ENCODE data around the gene SIDT2.
"Not testable (repeated sequence)": the region's sequence is repeated elsewhere in the genome, so short reads cannot be mapped to it uniquely, and the experiment has no call there.

Gene SIDT2

GRCh38 chr11:117203069-117203407 is 24.5 kb downstream of the SIDT2 start:
- Histone ChIP-seq H3K4me3 (ENCODE audit: insufficient read depth, low read depth, low read length) (no peak overlapping the region), H3K9me3 (ENCODE audit: control insufficient read depth, low read length) (no peaks in the 10 kb centered on the region), H3K27ac (ENCODE audit: insufficient read depth, low read depth, low read length, poor library complexity, severe bottlenecking) (no peak overlapping the region), H3K27me3 (ENCODE audit: control insufficient read depth, insufficient read depth, low read length, poor library complexity, severe bottlenecking) (no peaks in the 10 kb centered on the region), H3K4me1 (ENCODE audit: control insufficient read depth, insufficient read depth, low read length) (peaks cover 36% of the 10 kb centered on the region), H3K36me3 (ENCODE audit: control insufficient read depth, insufficient read depth, low read length) (no peaks in the 10 kb centered on the region)
- WGBS, 2 experiments, result 96 to 97% methylated on average over 10 of the region's 10 CpGs

- Histone ChIP-seq H3K4me3 (ENCODE audit: insufficient read depth, low read depth, low read length) (no peak overlapping the region), H3K27me3 (ENCODE audit: control insufficient read depth, insufficient read depth, low read length, poor library complexity, severe bottlenecking) (no peaks in the 10 kb centered on the region), H3K9me3 (ENCODE audit: control insufficient read depth, low read length) (no peaks in the 10 kb centered on the region), H3K36me3 (ENCODE audit: control insufficient read depth, insufficient read depth, low read length) (no peaks in the 10 kb centered on the region), H3K27ac (ENCODE audit: insufficient read depth, low read depth, low read length, poor library complexity, severe bottlenecking) (no peak overlapping the region), H3K4me1 (ENCODE audit: control insufficient read depth, insufficient read depth, low read length) (peaks cover 21% of the 10 kb centered on the region)
- 94 to 95% methylated on average over 17 of the region's 17 CpGs for WGBS, 2 experiments
Observed at GRCh38 chr11:117204283-117205080, 25.9 kb downstream of the SIDT2 start.

DNA sequence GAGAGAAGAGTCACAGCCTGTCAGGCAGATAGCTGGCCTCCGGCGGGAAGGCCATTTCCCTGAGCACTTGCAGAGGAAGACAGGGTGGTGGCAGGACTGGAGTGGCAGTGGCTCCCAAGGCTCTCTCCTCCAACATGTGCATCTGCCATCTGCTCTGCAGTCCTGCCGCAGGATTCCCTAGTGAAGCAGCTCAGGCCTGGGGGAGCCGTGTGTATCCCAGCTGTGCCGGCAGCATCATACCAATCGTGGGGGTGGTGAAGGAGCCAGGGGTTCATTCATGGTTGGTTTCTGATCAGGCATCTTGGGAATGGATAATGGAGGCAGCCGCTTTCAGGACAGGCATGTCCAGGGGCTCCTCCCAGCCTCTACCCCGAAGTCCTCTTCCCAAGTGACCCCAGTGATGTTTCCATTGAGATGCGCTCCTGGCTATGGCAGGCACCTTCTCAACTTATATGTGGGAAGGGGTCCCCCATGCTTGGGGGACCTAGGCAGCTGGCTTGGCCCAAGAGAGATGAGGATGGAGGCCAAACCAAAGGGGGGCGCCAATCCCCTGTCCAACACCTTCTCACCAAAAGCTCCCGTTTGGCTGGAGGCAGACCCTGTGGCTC is 26.8 kb downstream of the SIDT2 start:
- 94 to 95% methylated on average over 9 to 11 of the region's 11 CpGs for WGBS, 2 experiments
- no peak overlapping the region for H3K27ac ChIP-seq (ENCODE audit: insufficient read depth, low read depth, low read length, poor library complexity, severe bottlenecking)

DNA sequence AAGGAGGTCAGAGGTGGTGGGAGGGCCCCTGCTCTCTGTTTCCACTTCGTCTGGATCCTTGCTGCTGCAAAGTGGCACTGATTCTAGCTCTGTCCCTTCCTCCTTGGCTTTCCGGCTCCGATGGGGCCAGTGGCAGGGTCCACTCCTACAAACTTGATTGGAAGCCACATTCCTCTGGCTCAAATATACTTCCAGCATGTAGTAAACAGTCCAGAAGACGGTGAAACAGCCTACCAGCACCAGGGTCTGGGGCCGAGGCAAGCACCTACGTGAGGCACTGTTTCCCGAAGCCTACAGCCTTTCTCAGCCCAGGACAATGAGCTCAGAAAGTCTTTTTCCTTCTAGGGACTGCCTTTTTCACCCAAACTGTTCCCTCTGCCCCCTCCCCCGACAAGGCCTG is 27.6 kb downstream of the SIDT2 start:
- H3K27ac ChIP-seq (ENCODE audit: insufficient read depth, low read depth, low read length, poor library complexity, severe bottlenecking); H3K9me3 ChIP-seq (ENCODE audit: control insufficient read depth, low read length); H3K4me3 ChIP-seq (ENCODE audit: insufficient read depth, low read depth, low read length); H3K4me1 ChIP-seq (ENCODE audit: control insufficient read depth, insufficient read depth, low read length); H3K36me3 ChIP-seq (ENCODE audit: control insufficient read depth, insufficient read depth, low read length); H3K27me3 ChIP-seq (ENCODE audit: control insufficient read depth, insufficient read depth, low read length, poor library complexity, severe bottlenecking): not testable (repeated sequence)
- 92 to 93% methylated on average over 7 of the region's 8 CpGs for WGBS, 2 experiments

More for the DNA sequence above, 26.8 kb downstream of the SIDT2 start:
- no peaks in the 10 kb centered on the region for H3K9me3 ChIP-seq (ENCODE audit: control insufficient read depth, low read length)
- H3K4me1 ChIP-seq (ENCODE audit: control insufficient read depth, insufficient read depth, low read length), result peaks cover 13% of the 10 kb centered on the region
- no peaks in the 10 kb centered on the region for H3K36me3 ChIP-seq (ENCODE audit: control insufficient read depth, insufficient read depth, low read length)
- H3K4me3 ChIP-seq (ENCODE audit: insufficient read depth, low read depth, low read length), result no peak overlapping the region
- no peaks in the 10 kb centered on the region for H3K27me3 ChIP-seq (ENCODE audit: control insufficient read depth, insufficient read depth, low read length, poor library complexity, severe bottlenecking)

DNA sequence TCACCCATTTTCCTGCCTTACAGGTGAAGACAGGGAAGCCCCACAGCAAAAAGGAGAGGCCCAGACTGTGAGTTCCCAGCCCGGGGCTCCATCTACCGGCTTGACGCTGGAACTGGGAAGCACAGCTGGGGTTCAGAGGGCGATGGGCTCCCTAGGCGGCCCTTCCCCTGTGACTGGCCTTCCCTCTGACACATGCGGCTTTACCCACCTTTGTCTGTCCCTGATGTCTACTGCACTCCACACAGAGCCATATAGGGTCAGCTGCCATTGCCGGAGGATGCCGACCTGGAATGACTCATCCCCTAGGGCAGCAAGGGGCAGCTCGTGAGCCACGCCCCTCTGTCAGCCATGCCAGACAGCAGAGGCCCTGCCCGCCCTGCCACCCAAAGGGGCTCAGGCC is 28.3 kb downstream of the SIDT2 start:
- H3K27ac ChIP-seq (ENCODE audit: insufficient read depth, low read depth, low read length, poor library complexity, severe bottlenecking); H3K4me3 ChIP-seq (ENCODE audit: insufficient read depth, low read depth, low read length); H3K9me3 ChIP-seq (ENCODE audit: control insufficient read depth, low read length); H3K27me3 ChIP-seq (ENCODE audit: control insufficient read depth, insufficient read depth, low read length, poor library complexity, severe bottlenecking); H3K36me3 ChIP-seq (ENCODE audit: control insufficient read depth, insufficient read depth, low read length); H3K4me1 ChIP-seq (ENCODE audit: control insufficient read depth, insufficient read depth, low read length): not testable (repeated sequence)
- 79 to 83% methylated on average over 5 of the region's 11 CpGs for WGBS, 2 experiments

GRCh38 chr11:117207481-117207880 is 28.9 kb downstream of the SIDT2 start:
- H3K27ac ChIP-seq (ENCODE audit: insufficient read depth, low read depth, low read length, poor library complexity, severe bottlenecking); H3K9me3 ChIP-seq (ENCODE audit: control insufficient read depth, low read length); H3K36me3 ChIP-seq (ENCODE audit: control insufficient read depth, insufficient read depth, low read length); H3K4me3 ChIP-seq (ENCODE audit: insufficient read depth, low read depth, low read length); H3K27me3 ChIP-seq (ENCODE audit: control insufficient read depth, insufficient read depth, low read length, poor library complexity, severe bottlenecking); H3K4me1 ChIP-seq (ENCODE audit: control insufficient read depth, insufficient read depth, low read length): not testable (repeated sequence)
- 90 to 93% methylated on average over 5 of the region's 5 CpGs for WGBS, 2 experiments

DNA sequence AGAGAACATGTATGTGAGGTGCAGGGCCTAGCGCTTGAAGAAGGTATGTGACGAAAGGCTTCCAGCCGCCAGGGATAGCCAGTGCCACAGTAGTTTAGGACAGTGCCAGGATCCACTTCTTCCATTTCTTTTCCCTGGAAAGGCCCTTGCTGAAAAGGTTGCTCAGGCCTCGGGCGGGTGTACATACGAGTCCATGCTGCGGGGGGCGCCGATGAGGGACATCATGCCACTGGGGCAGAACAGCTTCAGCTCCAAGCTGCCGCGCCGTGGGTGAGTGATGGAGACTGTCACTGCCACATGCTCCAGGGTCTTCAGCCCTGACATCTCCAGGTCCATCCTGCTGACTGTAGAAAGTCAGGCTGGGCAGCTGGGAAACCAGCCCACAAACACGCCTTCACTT is 30.2 kb downstream of the SIDT2 start:
- H3K4me3 ChIP-seq (ENCODE audit: insufficient read depth, low read depth, low read length); H3K9me3 ChIP-seq (ENCODE audit: control insufficient read depth, low read length); H3K27me3 ChIP-seq (ENCODE audit: control insufficient read depth, insufficient read depth, low read length, poor library complexity, severe bottlenecking); H3K27ac ChIP-seq (ENCODE audit: insufficient read depth, low read depth, low read length, poor library complexity, severe bottlenecking); H3K36me3 ChIP-seq (ENCODE audit: control insufficient read depth, insufficient read depth, low read length); H3K4me1 ChIP-seq (ENCODE audit: control insufficient read depth, insufficient read depth, low read length): not testable (repeated sequence)
- WGBS, 2 experiments, result 94 to 95% methylated on average over 9 of the region's 13 CpGs

GRCh38 chr11:117209351-117210125 is 31.0 kb downstream of the SIDT2 start:
- H3K4me3 ChIP-seq (ENCODE audit: insufficient read depth, low read depth, low read length); H3K4me1 ChIP-seq (ENCODE audit: control insufficient read depth, insufficient read depth, low read length); H3K27ac ChIP-seq (ENCODE audit: insufficient read depth, low read depth, low read length, poor library complexity, severe bottlenecking); H3K36me3 ChIP-seq (ENCODE audit: control insufficient read depth, insufficient read depth, low read length); H3K9me3 ChIP-seq (ENCODE audit: control insufficient read depth, low read length); H3K27me3 ChIP-seq (ENCODE audit: control insufficient read depth, insufficient read depth, low read length, poor library complexity, severe bottlenecking): not testable (repeated sequence)
- WGBS, 2 experiments, result 94% methylated on average over 7 of the region's 8 CpGs

GRCh38 chr11:117210620-117211019 is 32.1 kb downstream of the SIDT2 start:
- no peaks in the 10 kb centered on the region for H3K36me3 ChIP-seq (ENCODE audit: control insufficient read depth, insufficient read depth, low read length)
- H3K27ac ChIP-seq (ENCODE audit: insufficient read depth, low read depth, low read length, poor library complexity, severe bottlenecking), result no peak overlapping the region
- no peaks in the 10 kb centered on the region for H3K9me3 ChIP-seq (ENCODE audit: control insufficient read depth, low read length)
- no peak overlapping the region for H3K4me3 ChIP-seq (ENCODE audit: insufficient read depth, low read depth, low read length)
- no peaks in the 10 kb centered on the region for H3K4me1 ChIP-seq (ENCODE audit: control insufficient read depth, insufficient read depth, low read length)
- H3K27me3 ChIP-seq (ENCODE audit: control insufficient read depth, insufficient read depth, low read length, poor library complexity, severe bottlenecking), result no peaks in the 10 kb centered on the region
- 91 to 92% methylated on average over 3 of the region's 3 CpGs for WGBS, 2 experiments

DNA sequence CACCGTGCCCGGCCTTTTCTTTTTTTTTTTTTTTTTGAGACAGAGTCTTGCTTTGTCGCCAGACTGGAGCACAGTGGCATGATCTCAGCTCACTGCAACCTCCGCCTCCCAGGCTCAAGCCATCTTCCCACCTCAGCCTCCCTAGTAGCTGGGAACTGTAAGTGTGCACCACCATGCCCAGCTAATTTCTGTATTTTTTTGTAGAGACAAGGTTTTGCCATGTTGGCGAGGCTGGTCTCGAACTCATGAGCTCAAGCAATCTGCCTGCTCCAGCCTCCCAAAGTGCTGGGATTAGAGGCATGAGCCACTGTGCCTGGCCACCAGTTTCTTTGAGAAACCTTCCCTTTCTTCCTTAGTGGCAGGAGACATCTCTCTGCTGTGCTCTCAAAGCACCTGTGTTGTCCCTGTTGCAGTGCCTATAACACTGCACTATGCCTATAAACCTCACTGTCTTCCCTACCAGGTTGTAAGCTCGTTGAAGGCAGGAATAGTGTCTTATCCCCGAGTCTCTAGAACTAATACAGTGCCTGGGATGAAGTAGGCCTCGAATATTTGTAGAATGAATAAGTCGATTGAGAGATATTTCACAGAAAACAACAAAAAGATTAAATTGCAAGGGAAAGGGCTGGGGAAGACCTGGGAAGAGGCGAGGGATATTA is 34.3 kb downstream of the SIDT2 start:
- WGBS, 2 experiments, result 91 to 95% methylated on average over 11 of the region's 11 CpGs
- no peaks in the 10 kb centered on the region for H3K4me1 ChIP-seq (ENCODE audit: control insufficient read depth, insufficient read depth, low read length)
- H3K27ac ChIP-seq (ENCODE audit: insufficient read depth, low read depth, low read length, poor library complexity, severe bottlenecking), result no peak overlapping the region
- H3K4me3 ChIP-seq (ENCODE audit: insufficient read depth, low read depth, low read length), result no peak overlapping the region
- no peaks in the 10 kb centered on the region for H3K27me3 ChIP-seq (ENCODE audit: control insufficient read depth, insufficient read depth, low read length, poor library complexity, severe bottlenecking)
- H3K36me3 ChIP-seq (ENCODE audit: control insufficient read depth, insufficient read depth, low read length), result no peaks in the 10 kb centered on the region
- no peaks in the 10 kb centered on the region for H3K9me3 ChIP-seq (ENCODE audit: control insufficient read depth, low read length)
